Measurements from ENCODE around the gene TOLLIP. TPM values are rescaled to one million over a fixed set of nuclear protein-coding genes. Genes with fewer than 3 reads are reported as not detected.

Gene TOLLIP
- total and polyA plus RNA-seq, 9 of the 15 experiments (the other 6 are each of a cell fraction or from before 2014, with no cell fraction given), result 0.23 to 22.8 (median 7.1) TPM

GRCh38 chr11:1271002-1271401 is 38.4 kb downstream of the TOLLIP start:
- FAIRE-seq, result peak; percentile 46
- no peak for TF ChIP-seq TCF3 (CRISPR knock-in tag; IDR thresholded peaks at IDR 0.05)
- no peak for TF ChIP-seq NCOA4 (IDR thresholded peaks at IDR 0.05; ENCODE audit: partially characterized antibody)
- TF ChIP-seq HMG20B (CRISPR knock-in tag; IDR thresholded peaks at IDR 0.05), result no peak
- TF ChIP-seq C11orf30 (IDR thresholded peaks at IDR 0.05; ENCODE audit: low read depth), result peak; percentile 57; the same call in 1 of the 2 replicates
- TF ChIP-seq MAFF (IDR thresholded peaks at IDR 0.05; ENCODE audit: low read length), result no peak
- TF ChIP-seq, protein P1, sequence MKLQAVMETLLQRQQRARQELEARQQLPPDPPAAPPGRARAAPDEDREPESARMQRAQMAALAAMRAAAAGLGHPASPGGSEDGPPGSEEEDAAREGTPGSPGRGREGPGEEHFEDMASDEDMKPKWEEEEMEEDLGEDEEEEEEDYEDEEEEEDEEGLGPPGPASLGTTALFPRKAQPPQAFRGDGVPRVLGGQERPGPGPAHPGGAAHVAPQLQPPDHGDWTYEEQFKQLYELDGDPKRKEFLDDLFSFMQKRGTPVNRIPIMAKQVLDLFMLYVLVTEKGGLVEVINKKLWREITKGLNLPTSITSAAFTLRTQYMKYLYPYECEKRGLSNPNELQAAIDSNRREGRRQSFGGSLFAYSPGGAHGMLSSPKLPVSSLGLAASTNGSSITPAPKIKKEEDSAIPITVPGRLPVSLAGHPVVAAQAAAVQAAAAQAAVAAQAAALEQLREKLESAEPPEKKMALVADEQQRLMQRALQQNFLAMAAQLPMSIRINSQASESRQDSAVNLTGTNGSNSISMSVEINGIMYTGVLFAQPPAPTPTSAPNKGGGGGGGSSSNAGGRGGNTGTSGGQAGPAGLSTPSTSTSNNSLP (IDR thresholded peaks at IDR 0.05; ENCODE audit: borderline replicate concordance, low read depth, low read length), result no peak
- TF ChIP-seq KLF6 (CRISPR knock-in tag; IDR thresholded peaks at IDR 0.05; ENCODE audit: borderline replicate concordance), result no peak
- TF ChIP-seq ZKSCAN1 (IDR thresholded peaks at IDR 0.05; ENCODE audit: low read depth, low read length), result no peak
- TF ChIP-seq NFE2 (IDR thresholded peaks at IDR 0.05; ENCODE audit: low read depth), result peak; percentile 43; the same call in 1 of the 2 replicates
- no peak for TF ChIP-seq CBFB (CRISPR knock-in tag; IDR thresholded peaks at IDR 0.05)
- no peak for TF ChIP-seq MAZ (CRISPR knock-in tag; conservative IDR thresholded peaks at IDR 0.05 in 1 of 2, IDR thresholded peaks at IDR 0.05 in 1 of 2)
- no peak for TF ChIP-seq POLR2H (tag; IDR thresholded peaks at IDR 0.05; ENCODE audit: low read depth)
- TF ChIP-seq SIX5 (IDR thresholded peaks at IDR 0.05; ENCODE audit: borderline replicate concordance in 1 of 2, insufficient read depth in 1 of 2, low read depth in 1 of 2, low read length in 2 of 2), result no peak
- no peak for TF ChIP-seq NONO (IDR thresholded peaks at IDR 0.05; ENCODE audit: low read depth in 2 of 2, low read length in 1 of 2)
- no peak for TF ChIP-seq SMARCB1 (IDR thresholded peaks at IDR 0.05; ENCODE audit: insufficient read length, low read depth)
- TF ChIP-seq HNRNPH1 (optimal IDR thresholded peaks at IDR 0.05; ENCODE audit: low read depth, low read length), result no peak
- TF ChIP-seq ESRRA (IDR thresholded peaks at IDR 0.05; ENCODE audit: borderline replicate concordance, low read depth), result no peak
- no peak for TF ChIP-seq HMG20A (CRISPR knock-in tag; conservative IDR thresholded peaks at IDR 0.05)
- no peak for TF ChIP-seq ATF1 (CRISPR knock-in tag; IDR thresholded peaks at IDR 0.05)
- TF ChIP-seq ATF1 (tag; IDR thresholded peaks at IDR 0.05), result 0 out of 2 replicates have a peak, but pooled peaks have one; percentile 31
- no peak for TF ChIP-seq CTCF (IDR thresholded peaks at IDR 0.05 in 2 of 3, conservative IDR thresholded peaks at IDR 0.05 in 1 of 3; ENCODE audit: insufficient read depth in 2 of 3, low read depth in 1 of 3, low read length in 3 of 3)

More at GRCh38 chr11:1271002-1271401, 38.4 kb downstream of the TOLLIP start:
- POLR2A ChIA-PET, result interaction anchor here (1.1 kb wide), 1 partner anchor 111 kb away, joined by 3 read pairs; no protein-coding TSS in a partner anchor
- CTCF ChIA-PET (ENCODE audit: low intra/inter-chr PET ratio), result no interaction called here
- H3K4me3 ChIP-seq, result no peak overlapping the region
- intact Hi-C loops (cut with micrococcal nuclease), result no loop called here
- DNase-seq (ENCODE audit: extremely low read depth in 1 of 4, low spot score in 3 of 4) (peak; percentile 29 to 48 (median 43)), ATAC-seq (peak; percentile 84)
- no peaks in the 10 kb centered on the region for H3K79me2 ChIP-seq (ENCODE audit: control insufficient read depth, insufficient read depth, low read length)
- H3K9me1 ChIP-seq (ENCODE audit: control insufficient read depth, insufficient read depth, low read length), result peaks cover 3% of the 10 kb centered on the region
- H3K36me3 ChIP-seq (ENCODE audit: control insufficient read depth, insufficient read depth, low read length), result peaks cover 5% of the 10 kb centered on the region; the same call in 2 of the 3 replicates
- no peaks in the 10 kb centered on the region for H4K20me1 ChIP-seq (replicated peaks; ENCODE audit: control insufficient read depth, insufficient read depth, low read length)
- H2AFZ ChIP-seq (ENCODE audit: low read depth, low read length), result no peak overlapping the region; the same call in 1 of the 2 replicates
- no TSS peak for BruUV-seq (replicated peaks)
- no peaks in the 10 kb centered on the region for H3K9me3 ChIP-seq (replicated peaks; ENCODE audit: control insufficient read depth, insufficient read depth, low read depth, low read length)
- in situ Hi-C loops (cut with MboI), result no loop called here
- no peak overlapping the region for H3K27ac ChIP-seq (ENCODE audit: extremely low read depth, low read depth, low read length)
- H3K27me3 ChIP-seq (ENCODE audit: control insufficient read depth in 2 of 2, insufficient read depth in 2 of 2, low read length in 2 of 2), result peaks cover 0 to 7% of the 10 kb centered on the region in 2 experiments; a peak in 1 of 5 replicates
- peak overlapping the region in 1 of 2 experiments; percentile 77; a peak in 2 of 4 replicates for H3K9ac ChIP-seq (ENCODE audit: insufficient read depth in 1 of 2, low read depth in 2 of 2, low read length in 2 of 2)
- H3K4me1 ChIP-seq (replicated peaks in 1 of 2; ENCODE audit: control insufficient read depth in 2 of 2, insufficient read depth in 2 of 2, low read length in 2 of 2), result peaks cover 3 to 19% of the 10 kb centered on the region in 2 experiments; a peak in 4 of 5 replicates
- no peak overlapping the region; the same call in 1 of the 2 replicates for H3K4me2 ChIP-seq (ENCODE audit: insufficient read depth, low read length)
- WGBS (ENCODE audit: insufficient coverage, low coverage, missing lambda C conversion rate), result 19% methylated on average over 10 of the region's 13 CpGs

Data from K562 (cell line).